Left renal pelvis (tissue), 4 donors: Measurements from ENCODE around the gene M1AP. TPM values are rescaled to one million over a fixed set of nuclear protein-coding genes. Genes with fewer than 3 reads are reported as not detected.
"Not testable (repeated sequence)": the region's sequence is repeated elsewhere in the genome, so short reads cannot be mapped to it uniquely, and the experiment has no call there.

ENCODE experiments used
- DNase-seq, 4 donors: peaks; one replicate each; pipeline ENCODE4 v3.0.0-alpha.2; 2013; ENCODE audit warnings: low read depth in 4 of 4, low spot score in 3 of 4
- polyA plus RNA-seq, 4 donors: library from polyadenylated mRNA; unstranded; fragments of 120-200 nt; gene quantifications; one replicate each; pipeline ENCODE4 v1.2.1, GENCODE V29; 2013; ENCODE audit not compliant: insufficient read length in 4 of 4

The M1AP gene
- polyA plus RNA-seq, 4 donors: 0.41 to 1.3 (median 0.81) TPM

- DNase-seq: peak; percentile 90 to 95 (median 90)
Observed at GRCh38 chr2:74653985-74654882, 6.1 kb upstream of the M1AP start, which contains the start of gene SEMA4F. Gene SEMA4F (plus strand): TSS chr2:74654247. CDS start chr2:74654377, 130 bp downstream.

DNA sequence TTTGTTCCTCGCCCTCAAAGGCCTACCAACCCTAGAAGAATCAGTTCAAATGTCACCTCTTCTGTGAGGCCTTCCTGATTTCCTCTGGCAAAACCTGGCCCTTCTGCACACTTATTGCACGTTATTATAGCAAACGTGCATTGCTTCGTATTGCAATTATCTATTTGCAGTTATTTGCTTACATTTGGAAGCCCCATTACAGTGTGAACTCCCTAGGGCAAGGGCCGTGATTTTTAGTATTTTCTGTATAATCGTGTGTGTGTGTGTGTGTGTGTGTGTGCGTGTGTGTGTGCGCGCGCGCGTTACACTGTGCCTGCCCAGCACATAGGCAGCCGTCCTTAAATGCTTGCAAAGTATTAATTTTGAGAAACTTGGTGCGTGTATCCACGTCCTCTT, 5.5 kb upstream of the M1AP start:
- DNase-seq: no peak

- no peak for DNase-seq
Observed at GRCh38 chr2:74646834-74647482, 1.2 kb downstream of the M1AP start.

DNA sequence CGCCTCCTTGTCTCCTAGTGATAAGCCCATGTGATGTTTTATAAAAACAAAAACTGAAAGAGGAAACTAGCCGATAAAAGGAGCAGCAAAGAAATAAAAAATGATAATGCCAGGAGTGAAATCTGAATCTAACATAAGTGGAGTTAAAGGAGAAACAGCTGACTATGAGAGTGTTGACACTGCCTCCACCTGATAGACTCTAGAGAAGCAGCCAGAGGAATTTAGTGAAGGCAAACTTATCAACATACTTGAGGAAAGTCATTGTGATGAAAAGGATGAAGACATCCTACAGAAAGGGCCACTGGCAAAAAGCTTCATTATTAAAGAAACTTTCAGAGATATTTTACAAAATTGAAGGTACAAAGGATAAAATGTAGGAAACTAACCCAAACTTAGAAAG, 1.9 kb downstream of the M1AP start:
- DNase-seq: no peak

DNA sequence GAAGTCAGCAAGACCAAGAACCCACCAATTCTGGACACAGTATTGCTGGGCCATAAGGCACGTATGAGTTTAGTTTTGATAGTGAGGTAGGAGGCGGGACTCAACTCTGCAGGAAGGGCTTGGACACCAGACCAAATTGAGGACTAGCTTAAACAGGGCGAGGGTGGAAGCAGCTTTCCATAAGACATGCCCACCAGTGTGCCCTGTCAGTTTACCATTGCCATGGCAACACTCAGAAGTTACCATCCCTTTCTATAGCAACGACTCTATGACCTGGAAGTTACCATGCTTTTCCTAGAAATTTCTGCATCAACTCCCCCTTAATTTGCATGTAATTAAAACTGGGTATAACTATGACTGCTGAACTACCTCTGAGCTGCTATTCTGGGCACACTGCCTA, 2.8 kb downstream of the M1AP start:
- DNase-seq: no peak

DNA sequence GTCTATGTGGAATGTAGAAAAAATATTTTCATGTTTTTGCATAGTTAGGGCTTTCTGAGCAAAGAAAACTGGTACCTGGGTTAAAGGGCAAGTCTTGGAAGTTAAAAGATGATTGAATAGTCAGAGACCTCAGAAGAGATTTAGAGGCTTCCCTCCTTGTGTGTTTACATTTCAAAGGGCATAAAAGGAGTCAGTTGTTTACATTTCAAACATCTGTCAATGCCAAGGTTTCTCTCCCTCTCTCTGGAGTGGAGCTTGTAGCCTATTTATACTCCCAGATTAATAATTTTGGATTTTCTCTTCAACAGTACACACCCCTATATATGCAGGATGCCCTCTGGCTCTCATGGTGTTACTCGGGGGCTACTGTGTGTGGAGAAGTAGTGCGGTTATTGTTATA, 8.6 kb downstream of the M1AP start:
- no peak for DNase-seq

- DNase-seq: no peak
Observed at GRCh38 chr2:74632939-74633312, 15.2 kb downstream of the M1AP start.

GRCh38 chr2:74632209-74632938, 15.8 kb downstream of the M1AP start:
- no peak for DNase-seq

DNA sequence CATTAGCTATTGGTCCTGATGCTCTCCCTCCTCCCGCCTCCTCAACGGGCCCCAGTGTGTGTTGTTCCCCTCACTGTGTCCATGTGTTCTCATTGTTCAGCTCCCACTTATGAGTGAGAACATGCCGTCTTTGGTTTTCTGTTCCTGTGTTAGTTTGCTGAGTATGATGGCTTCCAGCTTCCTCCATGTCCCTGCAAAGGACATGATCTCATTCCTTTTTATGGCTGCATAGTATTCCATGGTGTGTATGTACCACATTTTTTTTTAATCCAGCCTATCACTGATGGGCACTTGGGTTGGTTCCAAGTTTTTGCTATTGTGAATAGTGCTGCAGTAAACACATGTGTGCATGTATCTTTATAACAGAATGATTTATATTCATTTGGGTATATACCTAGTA, 17.7 kb downstream of the M1AP start:
- DNase-seq: not testable (repeated sequence)

GRCh38 chr2:74628538-74629105, 19.5 kb downstream of the M1AP start:
- DNase-seq: no peak

DNA sequence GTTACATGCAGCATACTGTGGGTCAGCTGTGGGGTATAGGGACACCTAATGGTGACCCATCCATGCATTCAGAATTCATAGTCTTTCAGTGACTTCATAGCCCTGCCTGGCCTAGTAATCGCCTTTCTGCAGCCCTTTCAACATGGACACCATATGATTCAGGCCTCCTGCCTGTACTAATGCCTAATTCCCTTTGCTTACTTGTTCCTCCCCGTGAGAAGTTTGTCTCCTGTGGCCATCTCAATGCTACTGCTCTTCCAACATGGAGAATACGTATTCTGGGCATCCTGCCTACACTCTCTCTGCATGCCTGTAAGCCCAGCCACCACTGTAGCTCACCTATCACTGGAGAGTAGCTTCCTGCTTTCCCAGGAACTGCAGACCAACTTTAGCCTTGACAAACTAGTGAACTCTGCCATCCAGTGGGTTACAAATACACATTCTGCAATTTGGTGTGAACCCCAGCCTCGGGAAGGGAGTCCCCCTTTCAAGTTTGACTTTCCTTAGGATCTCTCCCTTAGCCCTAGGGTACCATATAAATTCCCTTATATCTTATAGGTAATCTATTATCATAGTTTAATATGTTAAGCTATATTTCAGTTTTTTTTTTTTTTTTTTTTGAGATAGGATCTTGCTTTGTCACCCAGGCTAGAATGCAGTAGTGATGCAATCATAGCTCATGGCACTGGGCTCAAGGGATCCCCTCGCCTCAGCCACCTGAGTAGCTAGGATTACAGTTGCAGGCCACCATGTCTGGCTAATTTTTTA, 22.3 kb downstream of the M1AP start:
- DNase-seq: no peak

DNA sequence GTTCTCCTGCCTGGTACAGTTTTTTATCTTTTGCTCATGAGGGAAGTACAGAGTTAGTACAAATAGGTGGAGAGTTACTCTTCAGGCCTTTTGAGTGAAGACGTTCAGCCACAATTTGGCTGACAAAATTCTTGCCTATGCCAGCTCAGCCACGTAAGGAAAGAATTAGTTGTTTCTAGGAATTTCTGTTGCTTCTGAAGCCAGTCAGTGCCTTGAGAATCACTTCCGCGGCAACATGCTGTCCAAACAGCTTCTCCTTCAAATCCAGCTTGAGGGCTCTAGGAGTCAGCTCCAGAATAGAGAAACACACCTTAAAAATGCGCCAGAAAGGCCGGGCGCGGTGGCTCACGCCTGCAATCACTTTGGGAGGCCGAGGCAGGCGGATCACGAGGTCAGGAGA, 27.5 kb downstream of the M1AP start:
- DNase-seq: no peak

DNA sequence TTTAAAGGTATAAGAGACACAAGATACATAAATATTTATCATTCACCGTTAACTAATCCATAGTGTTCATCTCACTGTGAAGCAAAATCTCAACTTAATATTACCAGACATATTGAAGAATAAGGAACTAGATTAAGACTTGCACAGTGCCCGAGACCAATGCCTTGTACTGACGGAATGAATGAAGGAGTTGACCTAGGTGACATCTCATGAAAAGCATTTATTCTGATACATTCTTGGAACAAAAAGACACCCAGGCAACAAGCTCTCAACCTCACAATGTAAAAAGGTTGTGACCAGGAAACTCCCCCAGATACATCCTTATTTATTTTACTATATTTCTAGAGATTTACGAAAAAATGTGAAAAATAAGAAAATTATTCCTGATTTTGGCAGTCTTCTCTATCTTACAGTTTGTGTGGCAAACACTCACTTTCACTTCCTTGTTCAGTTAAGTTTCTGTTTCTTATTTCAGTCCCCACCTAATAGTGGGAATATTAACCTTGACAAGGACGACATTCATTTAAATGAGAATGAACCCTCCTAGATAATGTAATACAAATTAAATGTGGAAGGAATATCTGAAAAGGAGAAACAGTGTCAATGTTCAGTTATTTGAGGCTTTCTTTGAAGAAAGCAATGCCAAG, 28.4 kb downstream of the M1AP start:
- no peak for DNase-seq

- DNase-seq: no peak
Observed at GRCh38 chr2:74618410-74619083, 29.6 kb downstream of the M1AP start.

- no peak for DNase-seq
Observed at GRCh38 chr2:74617122-74617521, 31.0 kb downstream of the M1AP start.

GRCh38 chr2:74606927-74607326, 41.2 kb downstream of the M1AP start:
- DNase-seq: no peak

DNA sequence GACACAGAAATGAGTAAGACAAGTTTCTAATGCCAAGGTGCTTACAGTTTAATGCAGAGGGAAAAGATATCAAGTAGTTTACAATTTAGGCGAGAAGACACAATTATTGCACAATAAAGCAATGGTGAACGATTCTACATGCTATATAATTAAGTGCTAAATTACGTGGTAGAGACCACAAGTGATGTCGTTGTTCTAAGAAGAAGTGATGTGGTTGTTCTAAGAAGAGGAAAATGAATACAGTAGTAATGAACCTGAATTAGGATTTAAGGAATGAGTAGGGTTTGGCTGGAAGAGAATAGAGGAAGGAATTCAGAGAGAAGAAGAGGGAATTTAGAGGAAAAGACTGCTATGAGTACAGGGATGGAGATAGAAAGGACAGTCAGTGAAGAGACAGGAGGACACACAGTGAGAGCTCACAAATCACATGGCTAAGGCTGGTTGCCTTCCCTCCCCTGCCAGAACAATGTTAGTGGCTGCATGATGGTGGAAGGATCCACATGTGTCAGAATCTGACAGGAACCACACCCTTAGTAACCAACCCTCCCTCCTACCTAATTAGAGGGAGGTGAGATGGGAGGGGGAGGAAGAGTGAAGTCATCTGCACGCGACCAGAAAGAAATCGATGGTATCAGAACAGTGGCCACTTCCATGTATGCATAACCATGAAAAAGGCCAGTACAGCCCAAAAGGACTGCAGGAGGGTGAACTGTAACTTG, 44.7 kb downstream of the M1AP start:
- DNase-seq: no peak

GRCh38 chr2:74602586-74603281, 45.4 kb downstream of the M1AP start:
- DNase-seq: no peak
